Epithelial cell of proximal tubule (primary cell): ENCODE results near the gene ADPRM. TPM values are rescaled to one million over a fixed set of nuclear protein-coding genes. Genes with fewer than 3 reads are reported as not detected.

Experiments used
- DNase-seq: peaks from one replicate; pipeline ENCODE4 v3.0.0-alpha.2; 2011; ENCODE audit warnings: low read depth
- H3K4me3 ChIP-seq: 2 replicates; pipeline ENCODE4 v1.5.1; 2011; ENCODE audit warnings: low read depth, mild to moderate bottlenecking, low read length
- total RNA-seq: library from RNA; depleted of rRNA; stranded (reverse); fragments of >200 nt; gene quantifications from 2 replicates; pipeline ENCODE4 v1.2.3, GENCODE V29; 2015
- TF ChIP-seq, protein P1 (sequence below): conservative IDR thresholded peaks from 2 replicates; pipeline ENCODE4 v1.5.1; 2012; ENCODE audit warnings: low read depth, mild to moderate bottlenecking, low read length

ADPRM gene
- total RNA-seq, 1 donor from 2014 or later: 9.4 TPM

DNA sequence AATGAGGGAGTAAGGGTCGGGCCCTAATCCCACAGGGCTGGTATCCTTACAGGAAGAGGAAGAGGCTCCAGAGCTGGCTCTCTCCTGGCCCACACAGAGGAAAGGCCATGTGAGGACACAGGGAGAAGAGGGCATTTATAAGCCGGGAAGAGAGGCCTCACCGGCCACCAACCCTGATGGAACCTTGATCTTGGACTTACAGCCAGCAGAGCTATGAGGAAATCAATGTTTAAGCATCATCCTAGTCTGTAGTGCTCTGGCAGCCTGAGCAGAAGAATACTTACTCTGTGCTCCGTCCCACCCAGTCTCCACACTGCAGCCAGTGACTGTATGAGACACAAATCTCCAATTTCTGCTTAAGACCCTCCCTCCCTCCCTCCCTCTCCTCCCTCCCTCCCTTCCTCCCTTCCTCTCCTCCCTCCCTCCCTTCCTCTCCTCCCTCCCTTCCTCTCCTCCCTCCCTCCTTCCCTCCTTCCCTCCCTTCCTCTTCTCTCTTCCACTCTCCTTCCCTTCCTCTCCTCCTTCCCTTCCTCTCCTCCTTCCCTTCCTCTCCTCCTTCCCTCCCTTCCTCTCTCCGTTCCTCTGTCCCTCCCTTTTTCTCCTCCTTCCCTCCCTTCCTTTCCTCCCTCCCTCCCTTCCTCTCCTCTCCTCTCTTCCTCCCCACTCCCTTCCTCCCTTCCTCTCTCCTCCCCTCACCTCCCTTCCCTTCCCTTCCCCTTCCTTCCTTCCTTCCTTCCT is 41.3 kb downstream of the ADPRM start:
- H3K4me3 ChIP-seq: no peak overlapping the region
- TF ChIP-seq, protein P1, sequence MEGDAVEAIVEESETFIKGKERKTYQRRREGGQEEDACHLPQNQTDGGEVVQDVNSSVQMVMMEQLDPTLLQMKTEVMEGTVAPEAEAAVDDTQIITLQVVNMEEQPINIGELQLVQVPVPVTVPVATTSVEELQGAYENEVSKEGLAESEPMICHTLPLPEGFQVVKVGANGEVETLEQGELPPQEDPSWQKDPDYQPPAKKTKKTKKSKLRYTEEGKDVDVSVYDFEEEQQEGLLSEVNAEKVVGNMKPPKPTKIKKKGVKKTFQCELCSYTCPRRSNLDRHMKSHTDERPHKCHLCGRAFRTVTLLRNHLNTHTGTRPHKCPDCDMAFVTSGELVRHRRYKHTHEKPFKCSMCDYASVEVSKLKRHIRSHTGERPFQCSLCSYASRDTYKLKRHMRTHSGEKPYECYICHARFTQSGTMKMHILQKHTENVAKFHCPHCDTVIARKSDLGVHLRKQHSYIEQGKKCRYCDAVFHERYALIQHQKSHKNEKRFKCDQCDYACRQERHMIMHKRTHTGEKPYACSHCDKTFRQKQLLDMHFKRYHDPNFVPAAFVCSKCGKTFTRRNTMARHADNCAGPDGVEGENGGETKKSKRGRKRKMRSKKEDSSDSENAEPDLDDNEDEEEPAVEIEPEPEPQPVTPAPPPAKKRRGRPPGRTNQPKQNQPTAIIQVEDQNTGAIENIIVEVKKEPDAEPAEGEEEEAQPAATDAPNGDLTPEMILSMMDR: no peak
- DNase-seq: no peak

DNA sequence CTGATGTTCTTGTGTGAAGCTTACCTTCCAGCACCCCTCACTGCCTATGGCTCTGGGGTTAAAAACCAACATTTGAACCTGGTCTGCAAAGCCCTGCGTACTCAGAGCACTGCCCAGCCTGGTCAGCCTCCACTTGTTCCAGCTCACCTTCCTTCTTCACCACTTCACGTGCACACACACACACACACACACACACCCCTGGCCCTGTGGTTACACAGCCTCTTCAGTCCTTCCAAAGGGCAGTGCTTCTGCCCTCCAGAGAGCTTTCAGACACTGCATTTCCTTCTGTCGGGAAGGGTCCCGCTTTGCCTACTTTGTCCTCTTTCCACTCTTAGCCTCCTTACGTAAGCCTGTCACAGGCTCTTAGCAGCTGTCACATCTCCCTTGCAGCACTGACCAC is 42.0 kb downstream of the ADPRM start:
- DNase-seq: no peak
- TF ChIP-seq, protein P1: no peak
- no peak overlapping the region for H3K4me3 ChIP-seq

DNA sequence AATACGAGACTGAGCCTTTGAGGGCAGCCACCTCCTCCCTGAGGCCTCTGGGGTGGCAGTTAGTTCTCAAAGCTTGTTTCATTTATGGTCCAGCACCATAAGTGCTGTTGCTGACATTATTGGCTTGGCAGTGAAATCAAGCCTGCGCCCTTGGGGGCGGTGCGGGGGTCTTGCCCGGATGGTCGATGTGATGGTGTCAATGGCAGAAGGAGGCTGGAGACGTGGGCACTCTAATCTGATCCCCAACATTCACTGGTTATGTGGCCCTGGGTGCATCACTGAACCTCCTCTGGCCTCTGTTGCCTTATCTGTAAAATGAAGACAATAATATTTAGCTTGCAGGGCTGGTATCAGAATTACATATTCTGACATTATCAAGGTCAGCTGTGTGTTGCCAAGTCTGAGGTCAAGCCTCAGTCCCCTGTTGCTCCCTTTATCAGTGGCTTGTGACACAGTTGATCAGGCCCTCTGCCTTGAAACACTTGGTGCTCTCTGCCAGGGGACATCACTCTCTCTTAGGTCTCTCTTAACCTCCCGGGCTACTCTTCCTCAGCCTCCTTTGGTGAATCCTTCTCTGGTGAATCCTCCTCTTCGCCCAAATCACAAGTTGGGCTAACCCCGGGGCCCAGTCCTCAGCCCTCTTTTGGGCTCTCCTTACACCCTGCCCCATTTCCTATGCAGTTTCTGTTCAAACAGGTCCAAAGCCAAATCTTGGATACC is 44.2 kb downstream of the ADPRM start:
- no peak for DNase-seq
- no peak overlapping the region for H3K4me3 ChIP-seq
- TF ChIP-seq, protein P1: no peak

DNA sequence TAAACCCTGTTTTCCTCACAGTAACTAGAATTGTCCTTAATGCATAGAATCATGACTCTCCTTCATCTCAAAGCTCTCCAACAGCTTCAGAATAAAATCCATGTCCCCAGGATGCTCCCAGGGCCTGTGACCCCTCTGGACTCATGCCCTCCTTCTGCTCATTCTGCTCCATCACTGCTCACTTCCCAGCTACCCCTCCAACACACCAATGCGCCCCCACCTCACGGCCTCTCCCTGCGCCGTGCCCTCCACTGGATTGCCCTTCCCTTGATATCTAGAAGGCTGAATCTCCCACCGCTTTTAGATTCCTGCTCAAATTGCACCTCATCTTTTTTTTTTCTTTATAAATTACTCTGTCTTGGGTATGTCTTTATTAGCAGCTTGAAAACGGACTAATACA is 45.0 kb downstream of the ADPRM start:
- TF ChIP-seq, protein P1: no peak
- no peak overlapping the region for H3K4me3 ChIP-seq

DNA sequence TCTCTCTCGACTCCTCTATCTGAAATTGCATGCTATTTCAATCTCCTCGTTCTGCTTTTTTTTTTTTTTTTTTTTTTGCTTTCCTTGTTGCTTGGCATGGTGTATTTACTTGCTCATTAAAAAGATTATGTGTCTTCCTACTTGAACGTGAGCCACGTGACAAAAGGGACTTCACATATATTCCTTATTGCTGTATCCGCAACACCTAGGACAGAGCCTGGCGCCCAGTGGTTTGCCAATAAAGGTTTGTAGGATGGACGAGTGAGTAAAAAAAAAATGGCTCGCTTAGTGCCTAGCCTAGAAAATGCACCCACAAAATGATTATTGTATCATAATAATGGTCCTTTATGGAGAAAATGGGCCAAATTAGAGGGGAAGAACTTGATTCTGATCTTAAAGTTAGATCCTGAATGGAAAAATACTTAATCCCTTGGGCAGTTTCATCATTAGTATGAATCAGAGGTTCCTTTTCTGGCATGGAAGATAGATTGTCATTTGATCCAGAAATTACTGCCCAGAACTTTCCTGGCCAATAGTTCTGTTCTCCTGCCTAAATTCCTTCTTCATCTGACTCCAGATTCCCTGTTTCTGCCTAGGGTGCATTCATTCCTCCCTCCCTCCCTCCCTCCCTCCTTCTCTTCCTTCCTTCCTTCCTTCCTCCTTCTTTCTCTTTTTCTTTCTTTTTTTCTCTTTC is 46.1 kb downstream of the ADPRM start:
- DNase-seq: no peak
- no peak overlapping the region for H3K4me3 ChIP-seq
- TF ChIP-seq, protein P1: no peak

More for the DNA sequence above, 45.0 kb downstream of the ADPRM start:
- DNase-seq: no peak

DNA sequence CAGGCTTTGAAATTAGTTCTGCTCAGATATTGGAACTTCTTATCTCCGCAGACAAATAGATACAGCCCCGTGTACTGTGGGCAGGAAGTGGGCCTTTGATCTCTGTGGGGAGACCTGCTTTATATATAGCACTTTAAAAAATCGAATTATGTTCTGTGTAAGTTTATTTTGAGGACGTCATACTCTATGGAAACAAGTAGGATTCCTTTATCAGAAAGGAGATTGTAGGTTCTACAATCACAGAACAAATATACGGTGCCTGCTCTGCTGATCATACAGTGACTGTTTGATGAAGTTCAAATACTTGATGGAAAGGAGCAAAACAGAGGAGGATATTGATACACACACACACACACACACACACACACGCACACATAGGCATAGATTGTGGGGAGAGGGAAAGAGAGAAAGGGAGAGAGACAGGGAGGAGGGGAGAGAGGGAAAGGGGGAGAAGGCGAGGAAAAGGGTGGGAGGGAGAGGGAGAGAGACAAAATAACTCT is 47.2 kb downstream of the ADPRM start:
- no peak overlapping the region for H3K4me3 ChIP-seq
- DNase-seq: no peak
- TF ChIP-seq, protein P1: no peak
